ENCODE data around the gene CLEC16A. TPM values are rescaled to one million over a fixed set of nuclear protein-coding genes. Genes with fewer than 3 reads are reported as not detected.

Gene CLEC16A
- total and polyA plus RNA-seq, 9 of the 15 experiments (the other 6 are each of a cell fraction or from before 2014, with no cell fraction given): 1.00 to 22.3 (median 10.0) TPM

DNA sequence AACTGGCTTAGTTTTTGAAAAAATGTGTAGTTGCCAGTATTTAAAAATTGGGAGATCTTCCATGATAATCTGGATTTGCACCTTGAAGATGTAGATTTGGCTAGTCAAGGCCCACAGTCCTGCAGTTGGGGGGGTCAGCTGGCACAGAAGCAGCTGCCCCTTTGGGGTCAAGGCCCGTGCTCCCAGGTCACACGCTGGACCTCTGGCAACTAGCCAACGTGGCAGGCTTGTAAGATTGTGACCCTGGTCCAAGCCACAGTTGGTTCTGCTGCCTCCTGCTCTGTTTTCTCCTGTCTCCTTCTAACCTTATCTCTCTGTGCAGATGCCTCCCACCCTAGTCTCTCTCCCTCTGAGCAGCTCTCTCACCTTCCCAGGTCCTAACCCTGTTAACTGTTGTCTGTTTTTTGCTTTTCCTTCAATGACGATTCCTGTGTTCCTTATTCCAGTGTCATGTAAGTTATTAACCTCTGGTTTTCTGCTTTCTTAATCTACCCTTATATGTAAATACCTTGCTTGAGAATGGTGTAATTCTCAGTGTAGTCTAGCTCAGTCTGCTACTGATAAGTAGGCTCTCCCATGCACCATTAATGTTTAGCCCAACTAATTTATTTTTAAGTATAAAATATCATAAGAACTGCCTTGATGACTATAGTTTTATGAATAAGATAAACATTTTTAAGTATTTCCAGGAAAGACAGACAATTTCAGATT, 27.9 kb downstream of the CLEC16A start (continued):
- TF ChIP-seq, protein P1, sequence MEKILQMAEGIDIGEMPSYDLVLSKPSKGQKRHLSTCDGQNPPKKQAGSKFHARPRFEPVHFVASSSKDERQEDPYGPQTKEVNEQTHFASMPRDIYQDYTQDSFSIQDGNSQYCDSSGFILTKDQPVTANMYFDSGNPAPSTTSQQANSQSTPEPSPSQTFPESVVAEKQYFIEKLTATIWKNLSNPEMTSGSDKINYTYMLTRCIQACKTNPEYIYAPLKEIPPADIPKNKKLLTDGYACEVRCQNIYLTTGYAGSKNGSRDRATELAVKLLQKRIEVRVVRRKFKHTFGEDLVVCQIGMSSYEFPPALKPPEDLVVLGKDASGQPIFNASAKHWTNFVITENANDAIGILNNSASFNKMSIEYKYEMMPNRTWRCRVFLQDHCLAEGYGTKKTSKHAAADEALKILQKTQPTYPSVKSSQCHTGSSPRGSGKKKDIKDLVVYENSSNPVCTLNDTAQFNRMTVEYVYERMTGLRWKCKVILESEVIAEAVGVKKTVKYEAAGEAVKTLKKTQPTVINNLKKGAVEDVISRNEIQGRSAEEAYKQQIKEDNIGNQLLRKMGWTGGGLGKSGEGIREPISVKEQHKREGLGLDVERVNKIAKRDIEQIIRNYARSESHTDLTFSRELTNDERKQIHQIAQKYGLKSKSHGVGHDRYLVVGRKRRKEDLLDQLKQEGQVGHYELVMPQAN (IDR thresholded peaks at IDR 0.05; ENCODE audit: borderline replicate concordance): no peak; the same call in 1 of the 2 replicates
- no peak for TF ChIP-seq SRSF1 (IDR thresholded peaks at IDR 0.05; ENCODE audit: low read depth, low read length)
- no peak for TF ChIP-seq ZC3H11A (IDR thresholded peaks at IDR 0.05; ENCODE audit: low read depth, low read length)
- TF ChIP-seq NCOR1 (IDR thresholded peaks at IDR 0.05): peak; percentile 99
- TF ChIP-seq, protein P2, sequence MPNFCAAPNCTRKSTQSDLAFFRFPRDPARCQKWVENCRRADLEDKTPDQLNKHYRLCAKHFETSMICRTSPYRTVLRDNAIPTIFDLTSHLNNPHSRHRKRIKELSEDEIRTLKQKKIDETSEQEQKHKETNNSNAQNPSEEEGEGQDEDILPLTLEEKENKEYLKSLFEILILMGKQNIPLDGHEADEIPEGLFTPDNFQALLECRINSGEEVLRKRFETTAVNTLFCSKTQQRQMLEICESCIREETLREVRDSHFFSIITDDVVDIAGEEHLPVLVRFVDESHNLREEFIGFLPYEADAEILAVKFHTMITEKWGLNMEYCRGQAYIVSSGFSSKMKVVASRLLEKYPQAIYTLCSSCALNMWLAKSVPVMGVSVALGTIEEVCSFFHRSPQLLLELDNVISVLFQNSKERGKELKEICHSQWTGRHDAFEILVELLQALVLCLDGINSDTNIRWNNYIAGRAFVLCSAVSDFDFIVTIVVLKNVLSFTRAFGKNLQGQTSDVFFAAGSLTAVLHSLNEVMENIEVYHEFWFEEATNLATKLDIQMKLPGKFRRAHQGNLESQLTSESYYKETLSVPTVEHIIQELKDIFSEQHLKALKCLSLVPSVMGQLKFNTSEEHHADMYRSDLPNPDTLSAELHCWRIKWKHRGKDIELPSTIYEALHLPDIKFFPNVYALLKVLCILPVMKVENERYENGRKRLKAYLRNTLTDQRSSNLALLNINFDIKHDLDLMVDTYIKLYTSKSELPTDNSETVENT (CRISPR knock-in tag; IDR thresholded peaks at IDR 0.05): 0 out of 2 replicates have a peak, but pooled peaks have one; percentile 64
- peak; percentile 98 for TF ChIP-seq TCF3 (CRISPR knock-in tag; IDR thresholded peaks at IDR 0.05)
- no peak for TF ChIP-seq ZNF354B (CRISPR knock-in tag; IDR thresholded peaks at IDR 0.05)
- peak; percentile 72; the same call in 1 of the 2 replicates for TF ChIP-seq ADNP (tag; IDR thresholded peaks at IDR 0.05)
- TF ChIP-seq, protein P3, sequence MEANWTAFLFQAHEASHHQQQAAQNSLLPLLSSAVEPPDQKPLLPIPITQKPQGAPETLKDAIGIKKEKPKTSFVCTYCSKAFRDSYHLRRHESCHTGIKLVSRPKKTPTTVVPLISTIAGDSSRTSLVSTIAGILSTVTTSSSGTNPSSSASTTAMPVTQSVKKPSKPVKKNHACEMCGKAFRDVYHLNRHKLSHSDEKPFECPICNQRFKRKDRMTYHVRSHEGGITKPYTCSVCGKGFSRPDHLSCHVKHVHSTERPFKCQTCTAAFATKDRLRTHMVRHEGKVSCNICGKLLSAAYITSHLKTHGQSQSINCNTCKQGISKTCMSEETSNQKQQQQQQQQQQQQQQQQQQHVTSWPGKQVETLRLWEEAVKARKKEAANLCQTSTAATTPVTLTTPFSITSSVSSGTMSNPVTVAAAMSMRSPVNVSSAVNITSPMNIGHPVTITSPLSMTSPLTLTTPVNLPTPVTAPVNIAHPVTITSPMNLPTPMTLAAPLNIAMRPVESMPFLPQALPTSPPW (CRISPR knock-in tag; IDR thresholded peaks at IDR 0.05): peak; percentile 85
- TF ChIP-seq NR1H2 (CRISPR knock-in tag; IDR thresholded peaks at IDR 0.05): no peak
- peak; percentile 100 for TF ChIP-seq ARID1B (IDR thresholded peaks at IDR 0.05)
- TF ChIP-seq FOXA1 (IDR thresholded peaks at IDR 0.05; ENCODE audit: borderline replicate concordance): no peak
- no peak for TF ChIP-seq ZNF217 (CRISPR knock-in tag; IDR thresholded peaks at IDR 0.05)
- TF ChIP-seq ZNF146 (CRISPR knock-in tag; IDR thresholded peaks at IDR 0.05; ENCODE audit: unreplicated experiment): no peak
- TF ChIP-seq, protein P4, sequence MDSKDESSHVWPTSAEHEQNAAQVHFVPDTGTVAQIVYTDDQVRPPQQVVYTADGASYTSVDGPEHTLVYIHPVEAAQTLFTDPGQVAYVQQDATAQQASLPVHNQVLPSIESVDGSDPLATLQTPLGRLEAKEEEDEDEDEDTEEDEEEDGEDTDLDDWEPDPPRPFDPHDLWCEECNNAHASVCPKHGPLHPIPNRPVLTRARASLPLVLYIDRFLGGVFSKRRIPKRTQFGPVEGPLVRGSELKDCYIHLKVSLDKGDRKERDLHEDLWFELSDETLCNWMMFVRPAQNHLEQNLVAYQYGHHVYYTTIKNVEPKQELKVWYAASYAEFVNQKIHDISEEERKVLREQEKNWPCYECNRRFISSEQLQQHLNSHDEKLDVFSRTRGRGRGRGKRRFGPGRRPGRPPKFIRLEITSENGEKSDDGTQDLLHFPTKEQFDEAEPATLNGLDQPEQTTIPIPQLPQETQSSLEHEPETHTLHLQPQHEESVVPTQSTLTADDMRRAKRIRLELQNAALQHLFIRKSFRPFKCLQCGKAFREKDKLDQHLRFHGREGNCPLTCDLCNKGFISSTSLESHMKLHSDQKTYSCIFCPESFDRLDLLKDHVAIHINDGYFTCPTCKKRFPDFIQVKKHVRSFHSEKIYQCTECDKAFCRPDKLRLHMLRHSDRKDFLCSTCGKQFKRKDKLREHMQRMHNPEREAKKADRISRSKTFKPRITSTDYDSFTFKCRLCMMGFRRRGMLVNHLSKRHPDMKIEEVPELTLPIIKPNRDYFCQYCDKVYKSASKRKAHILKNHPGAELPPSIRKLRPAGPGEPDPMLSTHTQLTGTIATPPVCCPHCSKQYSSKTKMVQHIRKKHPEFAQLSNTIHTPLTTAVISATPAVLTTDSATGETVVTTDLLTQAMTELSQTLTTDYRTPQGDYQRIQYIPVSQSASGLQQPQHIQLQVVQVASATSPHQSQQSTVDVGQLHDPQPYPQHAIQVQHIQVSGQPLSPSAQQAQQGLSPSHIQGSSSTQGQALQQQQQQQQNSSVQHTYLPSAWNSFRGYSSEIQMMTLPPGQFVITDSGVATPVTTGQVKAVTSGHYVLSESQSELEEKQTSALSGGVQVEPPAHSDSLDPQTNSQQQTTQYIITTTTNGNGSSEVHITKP (IDR thresholded peaks at IDR 0.05; ENCODE audit: partially characterized antibody): peak; percentile 65
- peak; percentile 73; the same call in 1 of the 2 replicates for TF ChIP-seq ZNF274 (IDR thresholded peaks at IDR 0.05; ENCODE audit: borderline replicate concordance, low read depth, low read length)
- TF ChIP-seq, protein P5, sequence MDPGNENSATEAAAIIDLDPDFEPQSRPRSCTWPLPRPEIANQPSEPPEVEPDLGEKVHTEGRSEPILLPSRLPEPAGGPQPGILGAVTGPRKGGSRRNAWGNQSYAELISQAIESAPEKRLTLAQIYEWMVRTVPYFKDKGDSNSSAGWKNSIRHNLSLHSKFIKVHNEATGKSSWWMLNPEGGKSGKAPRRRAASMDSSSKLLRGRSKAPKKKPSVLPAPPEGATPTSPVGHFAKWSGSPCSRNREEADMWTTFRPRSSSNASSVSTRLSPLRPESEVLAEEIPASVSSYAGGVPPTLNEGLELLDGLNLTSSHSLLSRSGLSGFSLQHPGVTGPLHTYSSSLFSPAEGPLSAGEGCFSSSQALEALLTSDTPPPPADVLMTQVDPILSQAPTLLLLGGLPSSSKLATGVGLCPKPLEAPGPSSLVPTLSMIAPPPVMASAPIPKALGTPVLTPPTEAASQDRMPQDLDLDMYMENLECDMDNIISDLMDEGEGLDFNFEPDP (CRISPR knock-in tag; IDR thresholded peaks at IDR 0.05): no peak

Data from K562 (cell line).